ENCODE data around the gene AK9.

Gene AK9

GRCh38 chr6:109611502-109611901 is 79.5 kb downstream of the AK9 start:
- no peak for ATAC-seq
- TF ChIP-seq SNAI2 (CRISPR knock-in tag; IDR thresholded peaks at IDR 0.05) (no peak), ZNF70 (CRISPR knock-in tag; IDR thresholded peaks at IDR 0.05) (no peak), POU6F1 (CRISPR knock-in tag; IDR thresholded peaks at IDR 0.05; ENCODE audit: borderline replicate concordance, low read depth) (no peak), GLIS3 (CRISPR knock-in tag; IDR thresholded peaks at IDR 0.05) (no peak), BACH2 (CRISPR knock-in tag; IDR thresholded peaks at IDR 0.05; ENCODE audit: borderline replicate concordance) (no peak), PATZ1 (CRISPR knock-in tag; IDR thresholded peaks at IDR 0.05; ENCODE audit: borderline replicate concordance) (no peak), ESRRG (CRISPR knock-in tag; IDR thresholded peaks at IDR 0.05) (no peak), ZC3H10 (CRISPR knock-in tag; IDR thresholded peaks at IDR 0.05) (no peak), CREB5 (CRISPR knock-in tag; IDR thresholded peaks at IDR 0.05; ENCODE audit: low read depth) (no peak), OSR1 (CRISPR knock-in tag; IDR thresholded peaks at IDR 0.05) (no peak), TCF4 (CRISPR knock-in tag; IDR thresholded peaks at IDR 0.05; ENCODE audit: borderline replicate concordance) (no peak)

GRCh38 chr6:109610590-109610989 is 80.4 kb downstream of the AK9 start:
- ATAC-seq = no peak
- TF ChIP-seq ZNF565 (CRISPR knock-in tag; conservative IDR thresholded peaks at IDR 0.05; ENCODE audit: low read depth) = no peak
- TF ChIP-seq ZNF70 (CRISPR knock-in tag; IDR thresholded peaks at IDR 0.05) = no peak
- no peak for TF ChIP-seq OSR1 (CRISPR knock-in tag; IDR thresholded peaks at IDR 0.05)
- TF ChIP-seq GLIS3 (CRISPR knock-in tag; IDR thresholded peaks at IDR 0.05) = no peak
- TF ChIP-seq ZNF8 (CRISPR knock-in tag; IDR thresholded peaks at IDR 0.05) = no peak
- no peak for TF ChIP-seq ESRRG (CRISPR knock-in tag; IDR thresholded peaks at IDR 0.05)
- no peak for TF ChIP-seq ZFP3 (CRISPR knock-in tag; IDR thresholded peaks at IDR 0.05)
- TF ChIP-seq CREB5 (CRISPR knock-in tag; IDR thresholded peaks at IDR 0.05; ENCODE audit: low read depth) = no peak
- no peak for TF ChIP-seq TCF4 (CRISPR knock-in tag; IDR thresholded peaks at IDR 0.05; ENCODE audit: borderline replicate concordance)
- no peak for TF ChIP-seq SNAI2 (CRISPR knock-in tag; IDR thresholded peaks at IDR 0.05)
- TF ChIP-seq ISL1 (CRISPR knock-in tag; IDR thresholded peaks at IDR 0.05) = no peak
- TF ChIP-seq RARB (CRISPR knock-in tag; IDR thresholded peaks at IDR 0.05) = no peak
- TF ChIP-seq PATZ1 (CRISPR knock-in tag; IDR thresholded peaks at IDR 0.05; ENCODE audit: borderline replicate concordance) = no peak
- no peak for TF ChIP-seq ARNTL (CRISPR knock-in tag; IDR thresholded peaks at IDR 0.05; ENCODE audit: borderline replicate concordance, low read depth)
- TF ChIP-seq ZC3H10 (CRISPR knock-in tag; IDR thresholded peaks at IDR 0.05) = no peak
- no peak for TF ChIP-seq CSDC2 (CRISPR knock-in tag; IDR thresholded peaks at IDR 0.05)
- no peak for TF ChIP-seq BACH2 (CRISPR knock-in tag; IDR thresholded peaks at IDR 0.05; ENCODE audit: borderline replicate concordance)
- TF ChIP-seq POU6F1 (CRISPR knock-in tag; IDR thresholded peaks at IDR 0.05; ENCODE audit: borderline replicate concordance, low read depth) = no peak

- TF ChIP-seq ARNTL (CRISPR knock-in tag; IDR thresholded peaks at IDR 0.05; ENCODE audit: borderline replicate concordance, low read depth) = no peak
- TF ChIP-seq ZNF565 (CRISPR knock-in tag; conservative IDR thresholded peaks at IDR 0.05; ENCODE audit: low read depth) = no peak
- no peak for TF ChIP-seq ISL1 (CRISPR knock-in tag; IDR thresholded peaks at IDR 0.05)
- TF ChIP-seq POU6F1 (CRISPR knock-in tag; IDR thresholded peaks at IDR 0.05; ENCODE audit: borderline replicate concordance, low read depth) = no peak
- TF ChIP-seq PPARA (CRISPR knock-in tag; IDR thresholded peaks at IDR 0.05; ENCODE audit: borderline replicate concordance) = no peak
- TF ChIP-seq GLIS3 (CRISPR knock-in tag; IDR thresholded peaks at IDR 0.05) = no peak
- TF ChIP-seq CSRNP3 (CRISPR knock-in tag; IDR thresholded peaks at IDR 0.05) = no peak
- no peak for TF ChIP-seq BACH2 (CRISPR knock-in tag; IDR thresholded peaks at IDR 0.05; ENCODE audit: borderline replicate concordance)
- no peak for TF ChIP-seq ZFP30 (CRISPR knock-in tag; IDR thresholded peaks at IDR 0.05)
These were observed 81.3 kb downstream of the AK9 start for GRCh38 chr6:109609737-109610136.

More at GRCh38 chr6:109609737-109610136, 81.3 kb downstream of the AK9 start:
- no peak for ATAC-seq

Data from SK-N-SH treated with all-trans-retinoic acid at 6 μM for 48 hours (cell line).